Measurements from ENCODE around the gene SPATA17. TPM values are rescaled to one million over a fixed set of nuclear protein-coding genes. Genes with fewer than 3 reads are reported as not detected.

The SPATA17 gene
- total and polyA plus RNA-seq, 2 of the 8 experiments (the other 6 are each of a cell fraction or from before 2014, with no cell fraction given), result 0.17 to 0.48 TPM

- TF ChIP-seq ATF3 (IDR thresholded peaks at IDR 0.05; ENCODE audit: insufficient read depth, low read depth, low read length), result no peak
- TF ChIP-seq GABPA (IDR thresholded peaks at IDR 0.05; ENCODE audit: borderline replicate concordance, insufficient read depth, low read length), result no peak
- TF ChIP-seq RFX5 (IDR thresholded peaks at IDR 0.05; ENCODE audit: borderline replicate concordance, low read depth, low read length), result no peak
- TF ChIP-seq SRF (IDR thresholded peaks at IDR 0.05; ENCODE audit: low read depth, low read length), result no peak
- TF ChIP-seq EP300 (IDR thresholded peaks at IDR 0.05; ENCODE audit: borderline replicate concordance in 1 of 2, low read depth in 2 of 2, low read length in 2 of 2), result no peak
- no peak for TF ChIP-seq RAD21 (IDR thresholded peaks at IDR 0.05 in 1 of 2, conservative IDR thresholded peaks at IDR 0.05 in 1 of 2; ENCODE audit: low read depth in 2 of 2, low read length in 2 of 2)
Observed at GRCh38 chr1:217585577-217585976, 45.6 kb upstream of the SPATA17 start (continued).

All from H1 (cell line).